NOMO-1 (cell line): Measurements from ENCODE around the gene MBD3L2B.
A peak's percentile ranks its signal among the peaks of the same experiment; 100 is the strongest.

Experiments used
- DNase-seq, 2 experiments: peaks; one replicate each; lab custom pipeline; 2025; ENCODE audit not compliant: unreplicated experiment in 2 of 2; lab: John Stamatoyannopoulos, UW

MBD3L2B gene

DNA sequence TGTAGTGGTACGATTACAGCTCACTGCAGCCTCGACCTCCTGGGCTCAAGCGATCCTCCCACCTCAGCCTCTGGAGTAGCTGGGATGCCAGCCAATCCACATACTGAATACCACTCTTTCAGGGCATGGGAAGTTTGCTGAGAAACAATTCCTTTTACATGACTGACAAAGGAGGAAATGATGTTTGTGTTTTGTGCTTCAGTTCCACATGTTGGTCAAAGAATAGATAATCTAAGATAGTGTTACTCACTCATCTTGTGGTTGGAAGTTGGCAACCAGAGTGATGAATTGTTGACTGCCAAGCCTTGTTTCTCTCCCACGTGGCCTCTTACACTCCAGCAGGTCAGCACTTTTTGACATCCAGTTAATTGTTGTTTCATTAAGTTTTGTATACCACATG lies 7.6 kb downstream of the MBD3L2B start:
- DNase-seq, result peak in 1 of 2 experiments; percentile 90

DNA sequence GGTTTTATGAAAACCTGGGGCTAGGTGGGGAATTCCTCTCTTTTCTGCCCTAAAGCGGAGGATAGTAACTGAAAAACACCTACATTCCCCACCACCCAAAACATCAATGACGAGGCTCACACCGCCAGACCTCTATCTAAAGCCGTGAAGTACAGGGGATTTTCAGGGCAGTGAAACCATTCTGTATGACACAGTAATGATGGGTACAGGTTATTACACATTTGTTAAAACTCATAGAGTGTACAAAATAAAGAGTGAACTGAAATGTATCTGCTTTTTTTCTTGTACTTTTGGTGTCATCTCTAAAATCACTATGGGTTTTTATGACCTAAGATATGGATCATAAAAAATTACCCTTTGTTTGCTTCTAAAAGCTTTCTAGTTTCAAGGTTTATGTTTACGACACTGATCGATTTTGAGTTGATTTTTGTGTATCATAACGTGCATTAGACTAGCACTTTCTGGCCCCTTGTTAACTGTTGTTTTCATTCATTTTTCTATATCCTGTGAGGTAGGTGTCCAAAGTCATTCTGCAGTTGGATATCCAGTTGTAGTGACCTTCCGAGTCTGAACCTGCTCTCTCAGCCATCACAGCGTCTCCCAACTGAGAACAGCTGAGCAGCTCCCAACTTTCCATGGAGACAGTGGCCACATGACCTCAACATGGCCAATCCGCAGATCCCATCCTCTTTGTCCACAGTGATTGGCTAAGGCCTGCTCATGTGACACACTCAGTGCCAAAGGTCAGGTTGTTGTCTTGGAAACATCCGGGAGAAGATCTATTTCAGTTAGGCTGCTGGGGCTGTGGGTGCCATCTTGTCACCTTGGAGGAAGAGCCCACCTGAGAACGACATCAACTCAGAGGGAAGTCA lies 10.3 kb downstream of the MBD3L2B start:
- DNase-seq, result no peak

DNA sequence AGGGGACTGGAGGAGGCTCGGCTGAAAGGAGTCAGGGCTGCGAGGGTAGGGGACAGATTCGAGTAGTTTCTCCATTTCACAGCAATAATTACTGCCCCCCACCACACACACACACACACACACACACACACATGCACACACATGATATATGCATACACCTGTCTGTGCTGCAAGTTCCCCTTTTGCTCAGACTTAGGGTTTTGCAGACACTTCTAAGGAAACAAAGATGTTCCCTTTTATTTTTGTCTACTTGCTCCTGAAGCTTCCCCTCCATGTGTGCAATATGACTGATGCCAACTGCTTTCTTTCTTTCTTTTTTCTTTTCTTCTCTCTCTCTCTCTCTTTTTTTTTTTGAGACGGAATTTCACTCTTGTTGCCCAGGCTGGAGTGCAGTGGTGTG lies 13.4 kb downstream of the MBD3L2B start:
- DNase-seq, result peak; percentile 49 to 69

- DNase-seq, result no peak
These were observed 15.0 kb downstream of the MBD3L2B start for GRCh38 chr19:7006135-7006704.

- peak in 1 of 2 experiments; percentile 14 for DNase-seq
These were observed 16.8 kb downstream of the MBD3L2B start for GRCh38 chr19:7004313-7004931.

- peak in 1 of 2 experiments; percentile 60 for DNase-seq
These were observed 20.4 kb downstream of the MBD3L2B start for GRCh38 chr19:7000816-7001215.

DNA sequence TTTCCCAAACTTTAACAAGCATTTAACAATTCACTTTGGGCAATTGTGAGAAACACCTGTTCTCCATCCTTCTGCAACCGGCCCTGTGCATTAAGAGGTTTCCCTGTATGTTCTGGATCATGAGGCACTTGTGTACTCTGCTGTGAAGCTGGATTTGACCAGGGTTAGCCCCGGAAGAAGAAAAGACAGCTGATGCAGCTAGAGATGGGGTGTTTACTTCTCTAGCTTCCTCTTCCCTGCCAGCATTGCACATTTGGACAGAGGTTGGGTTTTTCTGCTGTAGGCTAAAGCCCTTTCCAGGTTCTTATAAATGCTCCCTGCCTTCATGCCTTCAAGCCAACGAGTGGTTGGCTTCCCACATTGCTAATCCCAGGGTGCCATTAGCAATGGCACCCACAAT lies 20.9 kb downstream of the MBD3L2B start:
- DNase-seq, result peak in 1 of 2 experiments; percentile 24

- peak in 1 of 2 experiments; percentile 75 for DNase-seq
These were observed 21.3 kb downstream of the MBD3L2B start for GRCh38 chr19:6999933-7000332.

- peak; percentile 40 to 85 for DNase-seq
These were observed 23.4 kb downstream of the MBD3L2B start for GRCh38 chr19:6997679-6998445.

- no peak for DNase-seq
These were observed 24.4 kb downstream of the MBD3L2B start for GRCh38 chr19:6996810-6997209.

DNA sequence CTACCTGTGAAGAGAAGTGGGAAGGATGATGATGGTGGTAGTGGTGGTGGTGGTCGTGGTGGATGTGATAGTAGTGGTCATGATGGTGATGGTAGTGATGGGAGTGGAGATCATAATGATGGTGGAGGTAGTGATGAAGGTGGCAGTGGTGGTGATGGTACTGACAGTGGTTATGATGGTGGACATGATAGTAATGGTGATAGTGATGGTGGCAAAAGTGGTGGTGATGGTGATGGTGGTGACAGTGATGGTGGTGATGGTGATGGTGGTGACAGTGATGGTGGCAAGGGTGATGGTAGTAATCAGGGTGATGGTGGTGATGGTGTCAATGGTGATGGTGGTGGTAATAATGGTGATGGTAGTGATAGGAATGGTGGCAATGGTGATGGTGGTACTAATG lies 26.2 kb downstream of the MBD3L2B start:
- DNase-seq, result no peak

- DNase-seq, result no peak
These were observed 33.0 kb downstream of the MBD3L2B start for GRCh38 chr19:6988257-6988656.

GRCh38 chr19:6987850-6988249 lies 33.4 kb downstream of the MBD3L2B start:
- DNase-seq, result peak; percentile 58 to 77

DNA sequence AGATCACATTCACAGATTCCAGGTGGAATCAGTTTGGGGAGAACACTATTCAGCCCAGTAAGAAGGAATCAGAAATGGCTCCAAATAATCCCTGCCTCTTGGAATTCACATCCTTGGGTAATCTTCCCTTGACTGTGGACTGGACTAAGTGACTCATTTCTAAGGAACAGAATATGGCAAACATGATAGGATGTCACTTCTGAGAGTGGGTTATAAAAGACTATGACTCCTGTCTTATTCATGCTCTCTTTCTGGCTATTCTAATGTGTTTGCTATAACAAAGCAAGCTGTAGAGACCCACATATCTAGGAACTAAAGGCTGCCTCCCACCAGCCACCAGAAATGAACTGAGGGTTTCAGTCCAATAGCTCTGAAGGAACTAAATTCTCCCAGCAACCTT lies 37.8 kb downstream of the MBD3L2B start:
- no peak for DNase-seq

DNA sequence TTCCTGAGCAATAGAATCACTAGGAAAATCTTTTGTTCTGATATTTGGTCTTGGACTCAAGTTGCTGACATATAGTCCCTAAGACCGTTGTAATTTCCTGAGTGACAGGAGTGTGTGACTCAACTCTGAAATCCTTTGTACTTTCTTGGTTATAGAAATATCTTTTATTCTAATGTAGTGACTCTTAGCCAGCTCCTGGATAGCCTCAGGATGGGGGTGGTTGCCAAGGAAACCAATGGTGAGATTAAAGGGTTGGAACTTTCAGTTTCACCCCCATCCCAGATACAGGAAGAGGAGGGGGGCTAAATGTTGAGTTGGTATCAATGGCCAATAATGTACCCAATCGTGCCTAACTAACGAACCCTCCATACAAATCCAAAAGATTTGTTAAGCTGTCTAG lies 41.8 kb downstream of the MBD3L2B start:
- no peak for DNase-seq

- DNase-seq, result no peak
These were observed 45.0 kb downstream of the MBD3L2B start for GRCh38 chr19:6976197-6976596.

GRCh38 chr19:6971366-6971765 lies 49.9 kb downstream of the MBD3L2B start:
- DNase-seq, result no peak

GRCh38 chr19:6970443-6970842 lies 50.8 kb downstream of the MBD3L2B start:
- DNase-seq, result peak; percentile 83

DNA sequence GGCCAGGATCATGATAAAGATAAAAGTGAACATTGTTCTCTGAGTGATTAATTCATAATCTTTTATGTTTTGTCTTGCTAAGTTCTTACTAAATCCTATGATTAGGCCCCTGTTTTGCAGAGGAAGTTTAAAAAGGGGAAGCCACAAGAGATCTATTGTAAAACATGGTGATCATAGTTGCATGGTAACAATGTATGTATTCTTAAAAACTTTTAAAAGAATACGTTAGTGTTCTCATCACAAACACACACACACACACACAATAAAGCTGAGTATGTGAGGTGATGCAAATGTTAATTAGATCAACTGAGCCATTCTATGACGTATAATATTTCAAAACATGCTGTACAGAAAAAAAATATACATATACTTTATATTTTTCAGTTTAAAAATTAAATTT lies 51.2 kb downstream of the MBD3L2B start:
- peak; percentile 62 to 94 for DNase-seq

- DNase-seq, result no peak
These were observed 51.7 kb downstream of the MBD3L2B start for GRCh38 chr19:6969490-6969889.
